Uterus (tissue), 4 donors: Measurements from ENCODE around the gene RSPO1. TPM values are rescaled to one million over a fixed set of nuclear protein-coding genes. Genes with fewer than 3 reads are reported as not detected.

ENCODE experiments used
- DNase-seq, 2 donors: peaks; one replicate each; pipeline ENCODE4 v3.0.0-alpha.2; 2019 to 2020
- H3K27ac ChIP-seq, 2 donors: fragments of 200-600 bp; sonication (generic); 1 replicate in 1 of 2; 2 replicates in 1 of 2; pipeline ENCODE4 v1.5.1; 2016 to 2018
- H3K27me3 ChIP-seq, 2 donors: fragments of 200-600 bp; sonication (generic); one replicate each; pipeline ENCODE4 v1.5.1; 2018 to 2019; ENCODE audit warnings: control low read depth in 1 of 2
- H3K36me3 ChIP-seq, 2 donors: fragments of 200-600 bp; sonication (generic); one replicate each; pipeline ENCODE4 v1.5.1; 2019; ENCODE audit warnings: control low read depth in 1 of 2
- H3K4me1 ChIP-seq, 2 donors: fragments of 200-600 bp; sonication (generic); one replicate each; pipeline ENCODE4 v1.5.1; 2018 to 2019; ENCODE audit warnings: control low read depth in 1 of 2
- H3K4me3 ChIP-seq, 2 donors: fragments of 200-600 bp; sonication (generic); 1 replicate in 1 of 2; 2 replicates in 1 of 2; pipeline ENCODE4 v1.5.1; 2018 to 2019; ENCODE audit warnings: mild to moderate bottlenecking in 1 of 2
- H3K9me3 ChIP-seq, 2 donors: fragments of 200-600 bp; sonication (generic); one replicate each; pipeline ENCODE4 v1.5.1; 2019; ENCODE audit warnings: control low read depth in 1 of 2
- POLR2A ChIP-seq, 2 donors: fragments of 450-650 bp; IDR thresholded peaks; one replicate each; pipeline ENCODE4 v1.6.1; 2016; ENCODE audit warnings: antibody characterized with exemption in 2 of 2, mild to moderate bottlenecking in 1 of 2, moderate library complexity in 1 of 2
- intact Hi-C: fragments of 100-400 bp; cut with DNase I; formaldehyde crosslinking; loops from one replicate; pipeline ENCODE4 v1.15.1; 2023; ENCODE audit warnings: low total_unique reads
- total RNA-seq, 4 donors: library from RNA; depleted of rRNA in 3 of 4; stranded (reverse); fragments of >200 nt in 3 of 4; gene quantifications; one replicate each; pipeline versions ENCODE4 v1.1.0 to v1.2.4, GENCODE V29; 2014 to 2023
- TF ChIP-seq, protein P1 (sequence below), 4 experiments: fragments of 200-600 bp in 2 of 4; fragments of 450-650 bp in 2 of 4; sonication (generic) in 2 of 4; IDR thresholded peaks; one replicate each; pipeline ENCODE4 v1.5.1; 2016 to 2019; ENCODE audit warnings: antibody characterized with exemption in 4 of 4, mild to moderate bottlenecking in 2 of 4, moderate library complexity in 1 of 4
- donor health status: DM: yes; HTN: yes; CAD: no.

Gene RSPO1
- total RNA-seq, 4 donors from 2014 or later, result 4.6 to 74.6 (median 29.9) TPM

DNA sequence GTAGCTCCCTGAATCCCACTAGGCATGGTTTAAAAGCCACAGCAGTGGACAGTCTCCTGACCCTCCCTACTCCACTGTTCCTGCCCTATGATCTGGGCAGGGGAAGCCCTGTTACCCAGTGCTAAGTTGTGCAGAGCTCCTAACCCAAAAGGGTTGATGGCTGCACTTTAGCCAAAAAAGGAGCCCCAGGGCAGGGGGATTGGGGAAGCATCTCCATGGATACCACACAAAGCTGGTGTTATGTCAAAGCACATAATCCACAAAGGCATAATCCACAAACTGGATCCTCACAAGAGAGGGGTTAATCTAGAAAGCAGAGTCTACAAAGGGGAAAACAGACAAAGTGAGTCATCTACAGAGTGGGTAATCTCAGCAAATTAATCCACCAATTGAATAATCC lies 5.7 kb downstream of the RSPO1 start:
- intact Hi-C loops, result no loop called here
- TF ChIP-seq POLR2A (IDR thresholded peaks at IDR 0.05), result no peak
- TF ChIP-seq, protein P1, sequence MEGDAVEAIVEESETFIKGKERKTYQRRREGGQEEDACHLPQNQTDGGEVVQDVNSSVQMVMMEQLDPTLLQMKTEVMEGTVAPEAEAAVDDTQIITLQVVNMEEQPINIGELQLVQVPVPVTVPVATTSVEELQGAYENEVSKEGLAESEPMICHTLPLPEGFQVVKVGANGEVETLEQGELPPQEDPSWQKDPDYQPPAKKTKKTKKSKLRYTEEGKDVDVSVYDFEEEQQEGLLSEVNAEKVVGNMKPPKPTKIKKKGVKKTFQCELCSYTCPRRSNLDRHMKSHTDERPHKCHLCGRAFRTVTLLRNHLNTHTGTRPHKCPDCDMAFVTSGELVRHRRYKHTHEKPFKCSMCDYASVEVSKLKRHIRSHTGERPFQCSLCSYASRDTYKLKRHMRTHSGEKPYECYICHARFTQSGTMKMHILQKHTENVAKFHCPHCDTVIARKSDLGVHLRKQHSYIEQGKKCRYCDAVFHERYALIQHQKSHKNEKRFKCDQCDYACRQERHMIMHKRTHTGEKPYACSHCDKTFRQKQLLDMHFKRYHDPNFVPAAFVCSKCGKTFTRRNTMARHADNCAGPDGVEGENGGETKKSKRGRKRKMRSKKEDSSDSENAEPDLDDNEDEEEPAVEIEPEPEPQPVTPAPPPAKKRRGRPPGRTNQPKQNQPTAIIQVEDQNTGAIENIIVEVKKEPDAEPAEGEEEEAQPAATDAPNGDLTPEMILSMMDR (IDR thresholded peaks at IDR 0.05), result no peak
- Histone ChIP-seq H3K36me3 (no peaks in the 10 kb centered on the region), H3K4me1 (no peaks in the 10 kb centered on the region), H3K27me3 (no peaks in the 10 kb centered on the region), H3K27ac (no peak overlapping the region), H3K4me3 (no peak overlapping the region), H3K9me3 (no peaks in the 10 kb centered on the region)
- DNase-seq, result no peak

DNA sequence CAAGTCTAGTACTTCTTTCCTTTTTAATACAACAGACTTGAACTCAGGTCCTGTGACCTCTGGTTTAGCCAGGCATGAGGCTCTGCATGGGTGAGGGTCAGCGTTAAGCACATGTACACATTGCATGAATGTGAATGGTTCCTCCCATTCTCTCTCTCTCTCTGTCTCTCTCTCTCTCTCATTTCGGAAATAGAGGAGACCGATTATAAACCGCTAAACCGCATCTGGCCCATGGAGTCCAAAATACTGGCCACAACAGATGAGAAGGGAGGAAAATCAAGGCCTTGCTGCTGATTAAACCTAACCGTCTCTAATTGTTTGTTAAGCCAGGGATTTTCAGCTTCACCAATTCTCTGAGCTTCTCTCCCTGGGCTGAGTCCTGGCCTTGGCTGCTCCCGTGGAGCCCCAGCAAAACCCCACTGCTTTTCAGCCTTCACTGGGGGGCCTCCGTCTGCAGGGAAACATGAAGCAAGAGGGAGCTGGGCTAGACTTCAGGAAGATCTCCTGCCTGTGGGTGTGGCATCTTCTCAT lies 6.6 kb downstream of the RSPO1 start:
- Histone ChIP-seq H3K4me3 (no peak overlapping the region), H3K9me3 (no peaks in the 10 kb centered on the region), H3K27me3 (no peaks in the 10 kb centered on the region), H3K27ac (no peak overlapping the region), H3K36me3 (no peaks in the 10 kb centered on the region), H3K4me1 (no peaks in the 10 kb centered on the region)
- no peak for DNase-seq
- intact Hi-C loops, result no loop called here
- TF ChIP-seq POLR2A (IDR thresholded peaks at IDR 0.05), result no peak
- TF ChIP-seq, protein P1 (IDR thresholded peaks at IDR 0.05), result no peak

DNA sequence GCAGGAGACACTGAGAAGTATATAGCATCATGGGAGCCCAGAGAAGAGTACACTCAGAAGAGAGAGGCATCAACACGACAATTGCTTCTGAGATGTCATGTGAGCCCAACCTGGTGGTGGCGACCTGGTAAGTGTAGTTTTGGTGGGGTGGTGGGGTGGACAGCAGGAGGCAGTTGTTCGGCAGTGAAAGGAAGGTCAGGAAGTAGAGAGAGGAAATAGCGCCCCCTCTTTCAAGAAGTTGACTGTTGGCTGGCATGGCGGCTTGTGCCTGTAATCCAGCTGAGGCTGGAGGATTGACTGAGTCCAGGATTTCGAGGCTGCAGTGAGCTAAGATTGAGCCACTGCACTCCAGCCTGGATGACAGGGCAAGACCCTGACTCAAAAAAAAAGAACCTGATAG lies 12.6 kb downstream of the RSPO1 start:
- H3K27ac ChIP-seq, result peak overlapping the region; percentile 78 to 86
- DNase-seq, result no peak
- no peaks in the 10 kb centered on the region for H3K27me3 ChIP-seq
- no peaks in the 10 kb centered on the region for H3K36me3 ChIP-seq
- H3K9me3 ChIP-seq, result no peaks in the 10 kb centered on the region
- no peaks in the 10 kb centered on the region for H3K4me1 ChIP-seq
- intact Hi-C loops, result no loop called here
- H3K4me3 ChIP-seq, result no peak overlapping the region
- no peak for TF ChIP-seq POLR2A (IDR thresholded peaks at IDR 0.05)
- TF ChIP-seq, protein P1 (IDR thresholded peaks at IDR 0.05), result no peak

DNA sequence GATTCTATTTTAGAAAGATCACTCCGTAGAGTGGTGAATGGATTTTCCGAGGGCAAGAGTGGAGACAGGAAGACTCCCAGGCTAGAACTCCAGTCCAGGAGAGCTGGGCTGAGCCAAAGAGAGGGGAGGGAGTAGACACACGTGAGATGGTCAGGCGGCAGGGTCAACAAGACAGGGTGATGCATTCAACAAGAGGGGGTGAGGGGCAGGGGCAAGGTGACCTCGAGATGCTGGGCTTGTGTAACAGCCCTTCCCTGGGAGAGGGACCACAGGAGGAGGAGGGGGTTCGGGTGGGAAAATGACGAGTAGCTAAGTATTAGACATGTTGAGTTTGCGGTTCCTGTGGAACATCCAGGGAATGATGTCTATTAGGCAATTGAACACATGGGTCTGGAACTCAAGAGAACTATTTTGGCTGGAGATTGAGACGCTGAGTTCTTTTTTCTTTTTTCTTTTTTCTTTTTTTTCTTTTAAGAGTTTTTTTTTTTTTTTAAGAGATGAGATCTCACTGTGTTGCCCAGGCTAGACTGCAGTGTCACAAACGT lies 13.3 kb downstream of the RSPO1 start:
- intact Hi-C loops, result no loop called here
- TF ChIP-seq, protein P1 (IDR thresholded peaks at IDR 0.05), result no peak
- no peak for TF ChIP-seq POLR2A (IDR thresholded peaks at IDR 0.05)
- DNase-seq, result peak; percentile 89 to 93
- no peaks in the 10 kb centered on the region for H3K4me1 ChIP-seq
- no peaks in the 10 kb centered on the region for H3K9me3 ChIP-seq
- H3K27me3 ChIP-seq, result no peaks in the 10 kb centered on the region
- H3K27ac ChIP-seq, result peak overlapping the region; percentile 78 to 86
- no peaks in the 10 kb centered on the region for H3K36me3 ChIP-seq
- H3K4me3 ChIP-seq, result no peak overlapping the region

DNA sequence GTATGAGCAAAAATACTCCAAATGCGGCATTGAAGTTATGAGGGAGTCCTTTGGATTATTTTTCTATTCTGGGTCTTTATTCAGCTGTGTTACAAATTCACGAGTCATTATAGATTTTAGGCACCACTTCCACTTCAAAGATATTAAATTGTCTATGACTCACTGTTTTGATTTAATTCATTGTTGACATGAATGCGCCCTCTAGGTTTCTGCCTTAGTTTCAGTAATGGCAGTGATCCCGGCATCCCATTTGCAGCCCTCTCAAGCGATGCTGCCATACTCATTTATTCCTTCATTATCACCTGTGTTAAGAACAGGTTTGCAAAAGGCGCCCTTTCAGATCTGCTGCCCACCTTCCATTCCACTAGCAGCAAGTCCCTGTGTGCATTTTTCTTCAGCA lies 14.0 kb downstream of the RSPO1 start:
- no peaks in the 10 kb centered on the region for H3K27me3 ChIP-seq
- no peaks in the 10 kb centered on the region for H3K36me3 ChIP-seq
- TF ChIP-seq, protein P1 (IDR thresholded peaks at IDR 0.05), result no peak
- H3K27ac ChIP-seq, result peak overlapping the region; percentile 78 to 86
- intact Hi-C loops, result no loop called here
- H3K4me3 ChIP-seq, result no peak overlapping the region
- DNase-seq, result no peak
- H3K4me1 ChIP-seq, result no peaks in the 10 kb centered on the region
- H3K9me3 ChIP-seq, result no peaks in the 10 kb centered on the region
